Hepatocyte (in vitro differentiated cells): Measurements from ENCODE around the gene NTRK1. TPM values are rescaled to one million over a fixed set of nuclear protein-coding genes. Genes with fewer than 3 reads are reported as not detected.

ENCODE experiments used
- DNase-seq: peaks from one replicate; pipeline ENCODE4 v3.0.0-alpha.2; 2016; ENCODE audit warnings: low spot score
- H2AFZ ChIP-seq: fragments of 200-600 bp; sonication (generic); 2 replicates; pipeline ENCODE4 v1.6.0; 2016; ENCODE audit warnings: antibody characterized with exemption, mild to moderate bottlenecking
- H3K27ac ChIP-seq: fragments of 200-600 bp; sonication (generic); 2 replicates; pipeline ENCODE4 v1.5.1; 2016; ENCODE audit warnings: mild to moderate bottlenecking
- H3K27me3 ChIP-seq: fragments of 200-600 bp; sonication (generic); 2 replicates; pipeline ENCODE4 v1.6.1; 2016
- H3K36me3 ChIP-seq: fragments of 200-600 bp; sonication (generic); replicated peaks from 2 replicates; pipeline ENCODE4 v1.5.1; 2016; ENCODE audit warnings: low read depth; ENCODE audit not compliant: insufficient read depth
- H3K4me1 ChIP-seq: fragments of 200-600 bp; sonication (generic); 2 replicates; pipeline ENCODE4 v1.5.1; 2016; ENCODE audit warnings: mild to moderate bottlenecking, moderate library complexity; ENCODE audit not compliant: insufficient read depth
- H3K4me2 ChIP-seq: fragments of 200-600 bp; sonication (generic); 2 replicates; pipeline ENCODE4 v1.6.0; 2016
- H3K4me3 ChIP-seq: fragments of 200-600 bp; sonication (generic); 2 replicates; pipeline ENCODE4 v1.5.1; 2016; ENCODE audit warnings: mild to moderate bottlenecking
- H3K79me2 ChIP-seq: fragments of 200-600 bp; sonication (generic); 2 replicates; pipeline ENCODE4 v1.6.0; 2017; ENCODE audit warnings: mild to moderate bottlenecking
- H3K9me2 ChIP-seq: fragments of 200-600 bp; sonication (generic); replicated peaks from 2 replicates; pipeline ENCODE4 v1.6.0; 2017; ENCODE audit warnings: mild to moderate bottlenecking; ENCODE audit not compliant: insufficient read depth
- H3K9me3 ChIP-seq: fragments of 200-600 bp; sonication (generic); 2 replicates; pipeline ENCODE4 v1.5.1; 2016; ENCODE audit warnings: low read depth, mild to moderate bottlenecking
- H4K20me1 ChIP-seq: fragments of 200-600 bp; sonication (generic); 2 replicates; pipeline ENCODE4 v1.6.0; 2016; ENCODE audit warnings: mild to moderate bottlenecking; ENCODE audit not compliant: insufficient read depth, poor library complexity, severe bottlenecking
- CTCF ChIP-seq: fragments of 200-600 bp; sonication (generic); IDR thresholded peaks from 2 replicates; pipeline ENCODE4 v1.5.1; 2016; ENCODE audit warnings: antibody characterized with exemption, mild to moderate bottlenecking; ENCODE audit not compliant: poor library complexity
- EZH2 ChIP-seq: fragments of 200-600 bp; sonication (generic); IDR thresholded peaks from 2 replicates; pipeline ENCODE4 v1.6.1; 2016; ENCODE audit warnings: antibody characterized with exemption, mild to moderate bottlenecking, borderline replicate concordance
- EZH2phosphoT487 ChIP-seq: fragments of 200-600 bp; sonication (generic); IDR thresholded peaks from one replicate; pipeline ENCODE4 v1.6.1; 2018; ENCODE audit warnings: antibody characterized with exemption, mild to moderate bottlenecking, low read depth, moderate library complexity; ENCODE audit not compliant: unreplicated experiment, severe bottlenecking
- WGBS: methylation state at CpG from one replicate; pipeline ENCODE4 v1.1.6; 2016; ENCODE audit warnings: low lambda C conversion rate; ENCODE audit errors: missing lambda C conversion rate; 5-methylcytosine and 5-hydroxymethylcytosine counted together
- polyA plus RNA-seq: library from polyadenylated mRNA; unstranded; fragments of >200 nt; fragmentation: Nextera tagmentation; extraction: Ambion mirVana; gene quantifications from 2 replicates; pipeline ENCODE4 v1.2.1, GENCODE V29; 2016
- total RNA-seq: library from RNA; depleted of rRNA; stranded (reverse); fragments of >200 nt; gene quantifications from 2 replicates; pipeline ENCODE4 v1.2.3, GENCODE V29; 2014

Gene NTRK1
- total and polyA plus RNA-seq, 2 experiments from 2014 or later = 0.13 TPM; not detected in 1

- DNase-seq = no peak
- H3K36me3 ChIP-seq = no peaks in the 10 kb centered on the region
- no peak overlapping the region for H2AFZ ChIP-seq
- H3K9me3 ChIP-seq = no peaks in the 10 kb centered on the region
- H3K27ac ChIP-seq = peak overlapping the region; percentile 76
- peaks cover 5% of the 10 kb centered on the region for H3K4me1 ChIP-seq
- no peaks in the 10 kb centered on the region for H3K79me2 ChIP-seq
- TF ChIP-seq CTCF (no peak), EZH2 (no peak), EZH2phosphoT487 (no peak)
- H4K20me1 ChIP-seq = no peaks in the 10 kb centered on the region
- no peaks in the 10 kb centered on the region for H3K9me2 ChIP-seq
- peak overlapping the region; percentile 84 for H3K4me2 ChIP-seq
- peaks cover 29% of the 10 kb centered on the region for H3K27me3 ChIP-seq
- 27% methylated on average over 3 of the region's 5 CpGs for WGBS
- no peak overlapping the region for H3K4me3 ChIP-seq
These were observed 33.3 kb downstream of the NTRK1 start for GRCh38 chr1:156894001-156894400.

GRCh38 chr1:156894711-156895454, 34.2 kb downstream of the NTRK1 start:
- H3K4me2 ChIP-seq = peak overlapping the region; percentile 84
- no peaks in the 10 kb centered on the region for H3K9me2 ChIP-seq
- no peak for TF ChIP-seq EZH2
- TF ChIP-seq EZH2phosphoT487 = no peak
- TF ChIP-seq CTCF = no peak
- WGBS = 77% methylated on average over 12 of the region's 12 CpGs
- H3K36me3 ChIP-seq = no peaks in the 10 kb centered on the region
- no peaks in the 10 kb centered on the region for H4K20me1 ChIP-seq
- H3K9me3 ChIP-seq = no peaks in the 10 kb centered on the region
- peak overlapping the region; percentile 69 for H3K27ac ChIP-seq
- no peak overlapping the region for H2AFZ ChIP-seq
- H3K4me3 ChIP-seq = no peak overlapping the region
- H3K79me2 ChIP-seq = no peaks in the 10 kb centered on the region
- peaks cover 5% of the 10 kb centered on the region for H3K4me1 ChIP-seq
- peaks cover 29% of the 10 kb centered on the region for H3K27me3 ChIP-seq
- peak; percentile 35 for DNase-seq

- no peak overlapping the region for H2AFZ ChIP-seq
- H3K4me3 ChIP-seq = no peak overlapping the region
- no peaks in the 10 kb centered on the region for H4K20me1 ChIP-seq
- no peaks in the 10 kb centered on the region for H3K9me3 ChIP-seq
- TF ChIP-seq EZH2phosphoT487 (no peak), CTCF (no peak), EZH2 (no peak)
- peaks cover 5% of the 10 kb centered on the region for H3K4me1 ChIP-seq
- H3K27me3 ChIP-seq = peaks cover 27% of the 10 kb centered on the region
- DNase-seq = no peak
- no peaks in the 10 kb centered on the region for H3K36me3 ChIP-seq
- peak overlapping the region; percentile 84 for H3K4me2 ChIP-seq
- 78% methylated on average over 4 of the region's 4 CpGs for WGBS
- H3K27ac ChIP-seq = peak overlapping the region; percentile 69
- H3K9me2 ChIP-seq = no peaks in the 10 kb centered on the region
- no peaks in the 10 kb centered on the region for H3K79me2 ChIP-seq
These were observed 34.8 kb downstream of the NTRK1 start for GRCh38 chr1:156895455-156895812.
